Astrocyte (in vitro differentiated cells and primary cell): ENCODE measurements around the gene DLX6.

Experiments
- CTCF ChIP-seq: IDR thresholded peaks from 2 replicates; pipeline ENCODE4 v1.5.1; 2011; ENCODE audit warnings: low read depth, mild to moderate bottlenecking, inconsistent platforms, low read length, moderate library complexity; ENCODE audit not compliant: insufficient read depth
- EZH2 ChIP-seq: IDR thresholded peaks from 2 replicates; pipeline ENCODE4 v1.6.1; 2012; ENCODE audit warnings: mild to moderate bottlenecking, low read length, inconsistent platforms; ENCODE audit not compliant: insufficient read depth

GRCh38 chr7:97013845-97014134 is 8.4 kb downstream of the DLX6 start:
- TF ChIP-seq CTCF, result no peak
- TF ChIP-seq EZH2, result no peak
